ENCODE results near the gene PLEKHH1.

PLEKHH1 gene

GRCh38 chr14:67551123-67551522 is 18.0 kb downstream of the PLEKHH1 start:
- Histone ChIP-seq H3K9me3 (ENCODE audit: control insufficient read depth in 2 of 2, low read length in 2 of 2) (no peaks in the 10 kb centered on the region), H3K27ac (ENCODE audit: low read length) (no peak overlapping the region), H3K4me1 (ENCODE audit: control insufficient read depth, insufficient read depth, low read length) (no peaks in the 10 kb centered on the region), H3K27me3 (ENCODE audit: control insufficient read depth in 1 of 2, insufficient read depth in 2 of 2, low read length in 2 of 2) (no peaks in the 10 kb centered on the region), H3K4me3 (ENCODE audit: low read length in 2 of 2) (no peak overlapping the region), H3K36me3 (ENCODE audit: control insufficient read depth in 2 of 2, insufficient read depth in 2 of 2, low read length in 2 of 2) (peaks cover 0 to 3% of the 10 kb centered on the region in 2 donors), H3K9ac (ENCODE audit: low read length in 2 of 2) (no peak overlapping the region)

- Histone ChIP-seq H3K4me3 (ENCODE audit: low read length in 2 of 2) (no peak overlapping the region), H3K9me3 (ENCODE audit: control insufficient read depth in 2 of 2, low read length in 2 of 2) (no peaks in the 10 kb centered on the region), H3K27me3 (ENCODE audit: control insufficient read depth in 1 of 2, insufficient read depth in 2 of 2, low read length in 2 of 2) (no peaks in the 10 kb centered on the region), H3K4me1 (ENCODE audit: control insufficient read depth, insufficient read depth, low read length) (no peaks in the 10 kb centered on the region), H3K36me3 (ENCODE audit: control insufficient read depth in 2 of 2, insufficient read depth in 2 of 2, low read length in 2 of 2) (peaks cover 0 to 2% of the 10 kb centered on the region in 2 donors), H3K9ac (ENCODE audit: low read length in 2 of 2) (no peak overlapping the region), H3K27ac (ENCODE audit: low read length) (no peak overlapping the region)
Observed at GRCh38 chr14:67551940-67552339, 18.9 kb downstream of the PLEKHH1 start.

GRCh38 chr14:67553547-67553946 is 20.5 kb downstream of the PLEKHH1 start:
- no peaks in the 10 kb centered on the region for H3K27me3 ChIP-seq (ENCODE audit: control insufficient read depth in 1 of 2, insufficient read depth in 2 of 2, low read length in 2 of 2)
- no peak overlapping the region for H3K4me3 ChIP-seq (ENCODE audit: low read length in 2 of 2)
- H3K9ac ChIP-seq (ENCODE audit: low read length in 2 of 2): no peak overlapping the region
- H3K4me1 ChIP-seq (ENCODE audit: control insufficient read depth, insufficient read depth, low read length): no peaks in the 10 kb centered on the region
- H3K9me3 ChIP-seq (ENCODE audit: control insufficient read depth in 2 of 2, low read length in 2 of 2): no peaks in the 10 kb centered on the region
- H3K36me3 ChIP-seq (ENCODE audit: control insufficient read depth in 2 of 2, insufficient read depth in 2 of 2, low read length in 2 of 2): peaks cover 0 to 4% of the 10 kb centered on the region in 2 donors
- H3K27ac ChIP-seq (ENCODE audit: low read length): no peak overlapping the region

GRCh38 chr14:67554341-67554740 is 21.3 kb downstream of the PLEKHH1 start:
- no peaks in the 10 kb centered on the region for H3K9me3 ChIP-seq (ENCODE audit: control insufficient read depth in 2 of 2, low read length in 2 of 2)
- H3K9ac ChIP-seq (ENCODE audit: low read length in 2 of 2): no peak overlapping the region
- H3K4me3 ChIP-seq (ENCODE audit: low read length in 2 of 2): no peak overlapping the region
- no peaks in the 10 kb centered on the region for H3K27me3 ChIP-seq (ENCODE audit: control insufficient read depth in 1 of 2, insufficient read depth in 2 of 2, low read length in 2 of 2)
- no peak overlapping the region for H3K27ac ChIP-seq (ENCODE audit: low read length)
- H3K36me3 ChIP-seq (ENCODE audit: control insufficient read depth in 2 of 2, insufficient read depth in 2 of 2, low read length in 2 of 2): peaks cover 0 to 4% of the 10 kb centered on the region in 2 donors
- no peaks in the 10 kb centered on the region for H3K4me1 ChIP-seq (ENCODE audit: control insufficient read depth, insufficient read depth, low read length)

GRCh38 chr14:67555518-67556090 is 22.5 kb downstream of the PLEKHH1 start:
- no peak overlapping the region for H3K4me3 ChIP-seq (ENCODE audit: low read length in 2 of 2)
- no peak overlapping the region for H3K9ac ChIP-seq (ENCODE audit: low read length in 2 of 2)
- no peaks in the 10 kb centered on the region for H3K9me3 ChIP-seq (ENCODE audit: control insufficient read depth in 2 of 2, low read length in 2 of 2)
- no peak overlapping the region for H3K27ac ChIP-seq (ENCODE audit: low read length)
- H3K36me3 ChIP-seq (ENCODE audit: control insufficient read depth in 2 of 2, insufficient read depth in 2 of 2, low read length in 2 of 2): peaks cover 0 to 4% of the 10 kb centered on the region in 2 donors
- no peaks in the 10 kb centered on the region for H3K27me3 ChIP-seq (ENCODE audit: control insufficient read depth in 1 of 2, insufficient read depth in 2 of 2, low read length in 2 of 2)
- no peaks in the 10 kb centered on the region for H3K4me1 ChIP-seq (ENCODE audit: control insufficient read depth, insufficient read depth, low read length)

- no peak overlapping the region for H3K27ac ChIP-seq (ENCODE audit: low read length)
- H3K36me3 ChIP-seq (ENCODE audit: control insufficient read depth in 2 of 2, insufficient read depth in 2 of 2, low read length in 2 of 2): peaks cover 0 to 4% of the 10 kb centered on the region in 2 donors
- H3K4me1 ChIP-seq (ENCODE audit: control insufficient read depth, insufficient read depth, low read length): no peaks in the 10 kb centered on the region
- H3K9me3 ChIP-seq (ENCODE audit: control insufficient read depth in 2 of 2, low read length in 2 of 2): no peaks in the 10 kb centered on the region
- no peak overlapping the region for H3K4me3 ChIP-seq (ENCODE audit: low read length in 2 of 2)
- H3K27me3 ChIP-seq (ENCODE audit: control insufficient read depth in 1 of 2, insufficient read depth in 2 of 2, low read length in 2 of 2): no peaks in the 10 kb centered on the region
- H3K9ac ChIP-seq (ENCODE audit: low read length in 2 of 2): no peak overlapping the region
Observed at GRCh38 chr14:67556671-67557070, 23.6 kb downstream of the PLEKHH1 start.

GRCh38 chr14:67557118-67557517 is 24.0 kb downstream of the PLEKHH1 start:
- no peak overlapping the region for H3K27ac ChIP-seq (ENCODE audit: low read length)
- H3K27me3 ChIP-seq (ENCODE audit: control insufficient read depth in 1 of 2, insufficient read depth in 2 of 2, low read length in 2 of 2): no peaks in the 10 kb centered on the region
- no peaks in the 10 kb centered on the region for H3K4me1 ChIP-seq (ENCODE audit: control insufficient read depth, insufficient read depth, low read length)
- H3K4me3 ChIP-seq (ENCODE audit: low read length in 2 of 2): no peak overlapping the region
- H3K36me3 ChIP-seq (ENCODE audit: control insufficient read depth in 2 of 2, insufficient read depth in 2 of 2, low read length in 2 of 2): peaks cover 0 to 4% of the 10 kb centered on the region in 2 donors
- H3K9ac ChIP-seq (ENCODE audit: low read length in 2 of 2): no peak overlapping the region
- H3K9me3 ChIP-seq (ENCODE audit: control insufficient read depth in 2 of 2, low read length in 2 of 2): no peaks in the 10 kb centered on the region

- Histone ChIP-seq H3K27ac (ENCODE audit: low read length) (no peak overlapping the region), H3K9me3 (ENCODE audit: control insufficient read depth in 2 of 2, low read length in 2 of 2) (no peaks in the 10 kb centered on the region), H3K4me1 (ENCODE audit: control insufficient read depth, insufficient read depth, low read length) (no peaks in the 10 kb centered on the region), H3K9ac (ENCODE audit: low read length in 2 of 2) (no peak overlapping the region), H3K27me3 (ENCODE audit: control insufficient read depth in 1 of 2, insufficient read depth in 2 of 2, low read length in 2 of 2) (no peaks in the 10 kb centered on the region), H3K4me3 (ENCODE audit: low read length in 2 of 2) (no peak overlapping the region), H3K36me3 (ENCODE audit: control insufficient read depth in 2 of 2, insufficient read depth in 2 of 2, low read length in 2 of 2) (peaks cover 0 to 4% of the 10 kb centered on the region in 2 donors)
Observed at GRCh38 chr14:67557656-67558055, 24.6 kb downstream of the PLEKHH1 start.

- Histone ChIP-seq H3K9me3 (ENCODE audit: control insufficient read depth in 2 of 2, low read length in 2 of 2) (no peaks in the 10 kb centered on the region), H3K4me1 (ENCODE audit: control insufficient read depth, insufficient read depth, low read length) (no peaks in the 10 kb centered on the region), H3K9ac (ENCODE audit: low read length in 2 of 2) (no peak overlapping the region), H3K27ac (ENCODE audit: low read length) (no peak overlapping the region), H3K36me3 (ENCODE audit: control insufficient read depth in 2 of 2, insufficient read depth in 2 of 2, low read length in 2 of 2) (peaks cover 0 to 4% of the 10 kb centered on the region in 2 donors), H3K27me3 (ENCODE audit: control insufficient read depth in 1 of 2, insufficient read depth in 2 of 2, low read length in 2 of 2) (no peaks in the 10 kb centered on the region), H3K4me3 (ENCODE audit: low read length in 2 of 2) (no peak overlapping the region)
Observed at GRCh38 chr14:67559639-67560038, 26.5 kb downstream of the PLEKHH1 start.

- no peaks in the 10 kb centered on the region for H3K4me1 ChIP-seq (ENCODE audit: control insufficient read depth, insufficient read depth, low read length)
- H3K4me3 ChIP-seq (ENCODE audit: low read length in 2 of 2): no peak overlapping the region
- H3K27me3 ChIP-seq (ENCODE audit: control insufficient read depth in 1 of 2, insufficient read depth in 2 of 2, low read length in 2 of 2): no peaks in the 10 kb centered on the region
- no peaks in the 10 kb centered on the region for H3K9me3 ChIP-seq (ENCODE audit: control insufficient read depth in 2 of 2, low read length in 2 of 2)
- H3K36me3 ChIP-seq (ENCODE audit: control insufficient read depth in 2 of 2, insufficient read depth in 2 of 2, low read length in 2 of 2): peaks cover 0 to 6% of the 10 kb centered on the region in 2 donors
- H3K9ac ChIP-seq (ENCODE audit: low read length in 2 of 2): no peak overlapping the region
- H3K27ac ChIP-seq (ENCODE audit: low read length): no peak overlapping the region
Observed at GRCh38 chr14:67562025-67562775, 29.1 kb downstream of the PLEKHH1 start.

GRCh38 chr14:67562776-67563150 is 29.7 kb downstream of the PLEKHH1 start:
- no peak overlapping the region for H3K4me3 ChIP-seq (ENCODE audit: low read length in 2 of 2)
- H3K9ac ChIP-seq (ENCODE audit: low read length in 2 of 2): no peak overlapping the region
- H3K27me3 ChIP-seq (ENCODE audit: control insufficient read depth in 1 of 2, insufficient read depth in 2 of 2, low read length in 2 of 2): no peaks in the 10 kb centered on the region
- no peaks in the 10 kb centered on the region for H3K9me3 ChIP-seq (ENCODE audit: control insufficient read depth in 2 of 2, low read length in 2 of 2)
- H3K27ac ChIP-seq (ENCODE audit: low read length): no peak overlapping the region
- H3K4me1 ChIP-seq (ENCODE audit: control insufficient read depth, insufficient read depth, low read length): no peaks in the 10 kb centered on the region
- H3K36me3 ChIP-seq (ENCODE audit: control insufficient read depth in 2 of 2, insufficient read depth in 2 of 2, low read length in 2 of 2): peaks cover 0 to 6% of the 10 kb centered on the region in 2 donors
